ENCODE results near the gene MFAP3L. TPM values are rescaled to one million over a fixed set of nuclear protein-coding genes. Genes with fewer than 3 reads are reported as not detected.

MFAP3L gene
- total and polyA plus RNA-seq, 2 donors from 2014 or later: 18.4 to 35.1 TPM

DNA sequence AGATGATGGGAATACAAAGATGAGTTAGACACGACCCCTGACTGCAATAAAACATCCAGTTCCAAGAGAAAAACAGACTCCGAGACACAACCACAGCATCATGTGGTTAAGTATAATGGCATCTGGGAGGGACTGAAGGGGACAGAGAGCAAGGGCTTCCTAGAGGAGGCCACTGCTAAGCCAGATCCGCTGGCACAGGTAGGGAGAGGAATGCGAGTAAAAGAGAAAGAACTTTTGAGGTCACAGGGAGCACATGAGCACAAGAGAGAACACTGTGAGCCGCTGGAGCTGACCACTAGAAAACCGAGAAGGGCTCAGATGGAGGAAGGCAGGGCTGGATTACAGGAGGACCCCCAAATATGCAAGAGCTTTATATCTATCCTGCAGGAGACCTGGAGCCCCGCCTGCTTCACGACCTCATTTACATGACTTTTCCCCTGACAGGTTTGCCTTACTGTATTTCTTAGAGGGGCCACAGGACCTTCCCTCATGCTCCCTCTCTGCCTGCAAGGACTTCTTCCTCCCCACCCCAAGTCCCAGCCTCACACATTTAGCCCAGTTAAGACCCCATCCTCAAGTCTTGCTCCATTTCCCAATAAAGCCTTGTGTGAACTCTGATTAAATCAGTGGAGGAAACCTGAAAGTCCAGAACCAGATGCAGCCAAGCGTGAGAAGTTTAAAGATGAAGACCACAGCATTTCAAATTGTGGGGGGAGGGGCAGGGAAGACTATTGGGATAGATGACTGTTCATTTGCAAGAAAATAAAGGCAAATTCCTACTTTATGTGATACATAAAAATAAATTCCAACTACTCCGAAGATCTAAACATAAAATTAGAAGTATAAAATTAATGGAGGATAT is 29.6 kb downstream of the MFAP3L start:
- Histone ChIP-seq H3K4me1 (ENCODE audit: control insufficient read depth in 2 of 3, insufficient read depth in 2 of 3, low read depth in 1 of 3, low read length in 3 of 3) (peaks cover 4 to 10% (median 6%) of the 10 kb centered on the region in 3 donors), H3K36me3 (ENCODE audit: control insufficient read depth in 2 of 3, insufficient read depth in 3 of 3, low read length in 3 of 3) (no peaks in the 10 kb centered on the region), H3K27me3 (ENCODE audit: control insufficient read depth, insufficient read depth, low read length) (no peaks in the 10 kb centered on the region), H3K9me3 (ENCODE audit: control insufficient read depth in 2 of 3, insufficient read depth in 1 of 3, low read length in 3 of 3) (no peaks in the 10 kb centered on the region), H3K9ac (ENCODE audit: low read length in 3 of 3) (peak overlapping the region in 1 of 3 donors; percentile 22), H3K27ac (ENCODE audit: low read depth in 2 of 2, low read length in 2 of 2) (peak overlapping the region; percentile 23 to 39), H3K4me3 (ENCODE audit: low read length in 3 of 3) (peak overlapping the region in 1 of 3 donors; percentile 36)
- intact Hi-C loops (cut with DNase I): no loop called here
- no peak for FAIRE-seq
- TF ChIP-seq, protein P1, sequence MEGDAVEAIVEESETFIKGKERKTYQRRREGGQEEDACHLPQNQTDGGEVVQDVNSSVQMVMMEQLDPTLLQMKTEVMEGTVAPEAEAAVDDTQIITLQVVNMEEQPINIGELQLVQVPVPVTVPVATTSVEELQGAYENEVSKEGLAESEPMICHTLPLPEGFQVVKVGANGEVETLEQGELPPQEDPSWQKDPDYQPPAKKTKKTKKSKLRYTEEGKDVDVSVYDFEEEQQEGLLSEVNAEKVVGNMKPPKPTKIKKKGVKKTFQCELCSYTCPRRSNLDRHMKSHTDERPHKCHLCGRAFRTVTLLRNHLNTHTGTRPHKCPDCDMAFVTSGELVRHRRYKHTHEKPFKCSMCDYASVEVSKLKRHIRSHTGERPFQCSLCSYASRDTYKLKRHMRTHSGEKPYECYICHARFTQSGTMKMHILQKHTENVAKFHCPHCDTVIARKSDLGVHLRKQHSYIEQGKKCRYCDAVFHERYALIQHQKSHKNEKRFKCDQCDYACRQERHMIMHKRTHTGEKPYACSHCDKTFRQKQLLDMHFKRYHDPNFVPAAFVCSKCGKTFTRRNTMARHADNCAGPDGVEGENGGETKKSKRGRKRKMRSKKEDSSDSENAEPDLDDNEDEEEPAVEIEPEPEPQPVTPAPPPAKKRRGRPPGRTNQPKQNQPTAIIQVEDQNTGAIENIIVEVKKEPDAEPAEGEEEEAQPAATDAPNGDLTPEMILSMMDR (IDR thresholded peaks at IDR 0.05; ENCODE audit: borderline replicate concordance, extremely low read depth, insufficient read depth): no peak
- DNase-seq: peak in 3 of 5 donors; percentile 50 to 79 (median 72)

DNA sequence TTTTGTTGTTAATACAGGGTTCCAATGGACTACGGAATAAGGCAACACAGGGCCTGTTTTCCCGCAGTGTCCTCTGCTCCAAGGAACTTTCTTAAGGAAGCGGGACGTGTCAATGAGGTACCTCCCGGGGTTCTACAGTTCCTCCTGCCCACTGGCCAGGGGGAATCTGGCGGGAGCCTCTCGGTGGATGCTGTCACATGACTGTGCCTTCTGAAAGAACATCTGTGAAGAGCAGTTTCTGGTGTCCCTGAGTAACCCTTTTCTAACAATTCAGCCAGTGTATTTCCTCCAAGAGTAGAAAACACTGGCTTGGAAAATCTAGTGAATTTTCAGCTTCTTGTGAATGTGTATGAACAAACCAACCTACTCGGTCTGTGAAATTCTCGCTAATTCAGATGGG is 32.7 kb downstream of the MFAP3L start:
- TF ChIP-seq, protein P1 (IDR thresholded peaks at IDR 0.05; ENCODE audit: borderline replicate concordance, extremely low read depth, insufficient read depth): no peak
- H3K4me3 ChIP-seq (ENCODE audit: low read length in 3 of 3): no peak overlapping the region
- no peak for FAIRE-seq
- DNase-seq: no peak
- intact Hi-C loops (cut with DNase I): no loop called here
- no peaks in the 10 kb centered on the region for H3K27me3 ChIP-seq (ENCODE audit: control insufficient read depth, insufficient read depth, low read length)
- no peak overlapping the region for H3K9ac ChIP-seq (ENCODE audit: low read length in 3 of 3)
- no peaks in the 10 kb centered on the region for H3K36me3 ChIP-seq (ENCODE audit: control insufficient read depth in 2 of 3, insufficient read depth in 3 of 3, low read length in 3 of 3)
- H3K27ac ChIP-seq (ENCODE audit: low read depth in 2 of 2, low read length in 2 of 2): no peak overlapping the region
- peaks cover 0 to 9% (median 6%) of the 10 kb centered on the region in 3 donors for H3K4me1 ChIP-seq (ENCODE audit: control insufficient read depth in 2 of 3, insufficient read depth in 2 of 3, low read depth in 1 of 3, low read length in 3 of 3)
- no peaks in the 10 kb centered on the region for H3K9me3 ChIP-seq (ENCODE audit: control insufficient read depth in 2 of 3, insufficient read depth in 1 of 3, low read length in 3 of 3)

DNA sequence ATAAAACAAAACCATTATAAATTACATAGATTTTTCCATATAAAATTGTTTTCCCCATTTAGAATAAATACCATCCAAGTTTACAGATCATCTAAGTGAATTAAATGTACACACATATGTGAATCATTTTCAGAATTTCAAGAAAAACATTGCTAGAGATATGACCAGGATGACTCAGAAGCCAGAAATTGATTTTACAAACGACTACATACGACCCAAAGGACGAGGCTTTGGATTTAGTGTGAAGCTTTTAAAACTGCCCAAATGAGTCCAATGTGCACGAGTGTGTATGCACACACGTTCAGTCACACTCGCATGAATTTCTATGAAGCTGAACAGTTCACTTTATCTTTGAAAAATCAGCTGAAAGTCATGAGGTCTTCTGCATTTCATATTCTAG is 37.9 kb downstream of the MFAP3L start:
- Histone ChIP-seq H3K4me3 (ENCODE audit: low read length in 3 of 3) (no peak overlapping the region), H3K9ac (ENCODE audit: low read length in 3 of 3) (no peak overlapping the region), H3K27ac (ENCODE audit: low read depth in 2 of 2, low read length in 2 of 2) (no peak overlapping the region), H3K4me1 (ENCODE audit: control insufficient read depth in 2 of 3, insufficient read depth in 2 of 3, low read depth in 1 of 3, low read length in 3 of 3) (no peaks in the 10 kb centered on the region), H3K27me3 (ENCODE audit: control insufficient read depth, insufficient read depth, low read length) (no peaks in the 10 kb centered on the region), H3K36me3 (ENCODE audit: control insufficient read depth in 2 of 3, insufficient read depth in 3 of 3, low read length in 3 of 3) (no peaks in the 10 kb centered on the region), H3K9me3 (ENCODE audit: control insufficient read depth in 2 of 3, insufficient read depth in 1 of 3, low read length in 3 of 3) (no peaks in the 10 kb centered on the region)
- FAIRE-seq (no peak), DNase-seq (no peak)
- intact Hi-C loops (cut with DNase I): no loop called here
- TF ChIP-seq, protein P1 (IDR thresholded peaks at IDR 0.05; ENCODE audit: borderline replicate concordance, extremely low read depth, insufficient read depth): no peak
